ENCODE measurements around the gene CEACAM5. TPM values are rescaled to one million over a fixed set of nuclear protein-coding genes. Genes with fewer than 3 reads are reported as not detected.
"Not testable (repeated sequence)": the region's sequence is repeated elsewhere in the genome, so short reads cannot be mapped to it uniquely, and the experiment has no call there.

The CEACAM5 gene
- total RNA-seq, 2 donors from 2014 or later, result not detected

- no peak overlapping the region for H3K4me3 Mint-ChIP-seq
- no peak overlapping the region for H3K27ac Mint-ChIP-seq
- peaks cover 7% of the 10 kb centered on the region for H3K4me1 Mint-ChIP-seq
- H3K27me3 Mint-ChIP-seq, result peaks cover 34% of the 10 kb centered on the region
- ATAC-seq, result no peak
- peaks cover 5% of the 10 kb centered on the region for H3K36me3 Mint-ChIP-seq (ENCODE audit: low read depth)
- no peaks in the 10 kb centered on the region for H3K9me3 ChIP-seq (ENCODE audit: control insufficient read depth, low read length, poor library complexity, severe bottlenecking)
- DNase-seq, result no peak
These were observed 26.2 kb downstream of the CEACAM5 start for GRCh38 chr19:41734585-41734984.

DNA sequence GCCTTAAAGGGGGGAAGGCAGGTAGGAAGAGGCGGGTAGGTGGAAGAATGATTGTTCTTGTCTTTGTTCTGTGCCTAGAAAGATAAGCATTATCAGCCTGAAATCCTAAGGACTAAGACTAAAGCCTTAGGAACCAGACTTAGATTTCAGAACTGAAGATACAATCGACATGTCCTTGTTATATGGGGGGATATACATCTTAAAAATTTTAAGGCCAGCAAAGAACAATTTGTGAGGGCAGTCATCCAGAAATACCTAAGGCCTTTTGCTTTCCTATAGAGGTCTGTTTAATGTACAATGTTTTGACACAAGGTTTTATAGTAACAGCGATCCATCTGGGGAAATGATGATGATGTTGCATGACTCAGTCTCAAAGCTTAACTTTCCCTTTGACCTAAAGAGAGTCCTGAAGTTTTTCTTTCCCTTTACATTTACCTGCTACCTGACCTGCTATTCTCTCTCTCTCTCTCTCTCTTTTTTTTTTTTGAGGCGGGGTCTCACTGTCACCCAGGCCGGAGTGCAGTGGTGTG is 26.7 kb downstream of the CEACAM5 start:
- peaks cover 5% of the 10 kb centered on the region for H3K36me3 Mint-ChIP-seq (ENCODE audit: low read depth)
- peaks cover 8% of the 10 kb centered on the region for H3K4me1 Mint-ChIP-seq
- peaks cover 34% of the 10 kb centered on the region for H3K27me3 Mint-ChIP-seq
- ATAC-seq (no peak), DNase-seq (no peak)
- no peaks in the 10 kb centered on the region for H3K9me3 ChIP-seq (ENCODE audit: control insufficient read depth, low read length, poor library complexity, severe bottlenecking)
- H3K27ac Mint-ChIP-seq, result no peak overlapping the region
- H3K4me3 Mint-ChIP-seq, result no peak overlapping the region

- H3K36me3 Mint-ChIP-seq (ENCODE audit: low read depth), result no peaks in the 10 kb centered on the region
- H3K9me3 ChIP-seq (ENCODE audit: control insufficient read depth, low read length, poor library complexity, severe bottlenecking), result no peaks in the 10 kb centered on the region
- DNase-seq, result no peak
- peaks cover 36% of the 10 kb centered on the region for H3K27me3 Mint-ChIP-seq
- no peak for ATAC-seq
- H3K4me3 Mint-ChIP-seq, result no peak overlapping the region
- H3K4me1 Mint-ChIP-seq, result peaks cover 5% of the 10 kb centered on the region
- no peak overlapping the region for H3K27ac Mint-ChIP-seq
These were observed 30.9 kb downstream of the CEACAM5 start for GRCh38 chr19:41739361-41739760.

- no peaks in the 10 kb centered on the region for H3K9me3 ChIP-seq (ENCODE audit: control insufficient read depth, low read length, poor library complexity, severe bottlenecking)
- DNase-seq, result no peak
- Mint-ChIP-seq H3K36me3 (ENCODE audit: low read depth) (no peaks in the 10 kb centered on the region), H3K27me3 (peaks cover 39% of the 10 kb centered on the region), H3K4me1 (peaks cover 3% of the 10 kb centered on the region), H3K27ac (no peak overlapping the region), H3K4me3 (no peak overlapping the region)
- ATAC-seq, result no peak
These were observed 32.2 kb downstream of the CEACAM5 start for GRCh38 chr19:41740415-41741243.

DNA sequence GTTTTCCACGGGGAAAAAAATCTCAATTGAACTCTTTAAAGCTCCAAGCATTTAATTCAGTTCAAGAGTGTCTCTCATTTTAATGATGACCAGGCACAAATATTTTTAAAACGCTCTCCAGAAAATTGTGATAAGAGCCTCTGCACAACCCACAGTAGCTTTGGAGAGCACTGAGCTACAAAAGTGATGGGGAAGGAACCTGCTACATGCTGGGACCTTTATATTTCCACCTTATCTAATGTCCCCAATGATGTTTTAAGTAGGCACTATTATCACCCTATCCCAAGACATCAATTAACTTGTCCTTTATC is 32.8 kb downstream of the CEACAM5 start:
- Mint-ChIP-seq H3K27ac (no peak overlapping the region), H3K4me3 (no peak overlapping the region), H3K27me3 (peaks cover 45% of the 10 kb centered on the region), H3K4me1 (peaks cover 5% of the 10 kb centered on the region), H3K36me3 (ENCODE audit: low read depth) (no peaks in the 10 kb centered on the region)
- ATAC-seq (no peak), DNase-seq (no peak)
- no peaks in the 10 kb centered on the region for H3K9me3 ChIP-seq (ENCODE audit: control insufficient read depth, low read length, poor library complexity, severe bottlenecking)

- Mint-ChIP-seq H3K27me3 (peaks cover 62% of the 10 kb centered on the region), H3K4me1 (peaks cover 8% of the 10 kb centered on the region), H3K4me3 (no peak overlapping the region), H3K27ac (no peak overlapping the region), H3K36me3 (ENCODE audit: low read depth) (peaks cover 2% of the 10 kb centered on the region)
- DNase-seq, result no peak
- no peak for ATAC-seq
- H3K9me3 ChIP-seq (ENCODE audit: control insufficient read depth, low read length, poor library complexity, severe bottlenecking), result no peaks in the 10 kb centered on the region
These were observed 36.4 kb downstream of the CEACAM5 start for GRCh38 chr19:41744850-41745249.

DNA sequence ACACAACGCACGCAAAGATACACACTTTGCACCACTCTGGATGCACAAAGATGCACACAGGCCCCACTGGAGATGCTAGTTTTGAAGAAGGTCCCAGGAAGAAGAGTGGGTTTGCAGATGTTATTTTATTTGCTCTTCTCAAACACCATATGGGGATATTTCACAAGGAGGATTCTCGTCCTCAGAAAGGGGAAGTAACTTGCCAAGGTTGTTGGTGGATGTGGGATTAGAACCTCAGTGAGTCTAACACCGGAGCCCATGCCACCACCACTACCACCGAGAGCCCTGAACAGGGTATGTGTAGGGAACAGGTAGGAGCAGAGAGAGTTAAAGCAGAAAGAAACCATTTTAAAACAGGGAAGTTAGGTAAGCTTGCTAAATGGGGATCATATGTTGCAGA is 37.3 kb downstream of the CEACAM5 start:
- DNase-seq (no peak), ATAC-seq (no peak)
- Mint-ChIP-seq H3K4me1 (peaks cover 5% of the 10 kb centered on the region), H3K4me3 (no peak overlapping the region), H3K27ac (no peak overlapping the region), H3K36me3 (ENCODE audit: low read depth) (peaks cover 2% of the 10 kb centered on the region), H3K27me3 (peaks cover 67% of the 10 kb centered on the region)
- no peaks in the 10 kb centered on the region for H3K9me3 ChIP-seq (ENCODE audit: control insufficient read depth, low read length, poor library complexity, severe bottlenecking)

GRCh38 chr19:41746593-41747227 is 38.3 kb downstream of the CEACAM5 start:
- Mint-ChIP-seq H3K4me1 (peaks cover 8% of the 10 kb centered on the region), H3K27me3 (peaks cover 65% of the 10 kb centered on the region), H3K27ac (no peak overlapping the region), H3K4me3 (no peak overlapping the region), H3K36me3 (ENCODE audit: low read depth) (peaks cover 2% of the 10 kb centered on the region)
- ATAC-seq (peak; percentile 86), DNase-seq (peak in 1 of 3 donors; percentile 16)
- H3K9me3 ChIP-seq (ENCODE audit: control insufficient read depth, low read length, poor library complexity, severe bottlenecking), result no peaks in the 10 kb centered on the region

- H3K27me3 Mint-ChIP-seq, result peaks cover 66% of the 10 kb centered on the region
- ATAC-seq (no peak), DNase-seq (no peak)
- peaks cover 2% of the 10 kb centered on the region for H3K36me3 Mint-ChIP-seq (ENCODE audit: low read depth)
- H3K9me3 ChIP-seq (ENCODE audit: control insufficient read depth, low read length, poor library complexity, severe bottlenecking), result no peaks in the 10 kb centered on the region
- H3K4me3 Mint-ChIP-seq, result no peak overlapping the region
- H3K4me1 Mint-ChIP-seq, result peaks cover 9% of the 10 kb centered on the region
- H3K27ac Mint-ChIP-seq, result no peak overlapping the region
These were observed 39.6 kb downstream of the CEACAM5 start for GRCh38 chr19:41748012-41748411.

DNA sequence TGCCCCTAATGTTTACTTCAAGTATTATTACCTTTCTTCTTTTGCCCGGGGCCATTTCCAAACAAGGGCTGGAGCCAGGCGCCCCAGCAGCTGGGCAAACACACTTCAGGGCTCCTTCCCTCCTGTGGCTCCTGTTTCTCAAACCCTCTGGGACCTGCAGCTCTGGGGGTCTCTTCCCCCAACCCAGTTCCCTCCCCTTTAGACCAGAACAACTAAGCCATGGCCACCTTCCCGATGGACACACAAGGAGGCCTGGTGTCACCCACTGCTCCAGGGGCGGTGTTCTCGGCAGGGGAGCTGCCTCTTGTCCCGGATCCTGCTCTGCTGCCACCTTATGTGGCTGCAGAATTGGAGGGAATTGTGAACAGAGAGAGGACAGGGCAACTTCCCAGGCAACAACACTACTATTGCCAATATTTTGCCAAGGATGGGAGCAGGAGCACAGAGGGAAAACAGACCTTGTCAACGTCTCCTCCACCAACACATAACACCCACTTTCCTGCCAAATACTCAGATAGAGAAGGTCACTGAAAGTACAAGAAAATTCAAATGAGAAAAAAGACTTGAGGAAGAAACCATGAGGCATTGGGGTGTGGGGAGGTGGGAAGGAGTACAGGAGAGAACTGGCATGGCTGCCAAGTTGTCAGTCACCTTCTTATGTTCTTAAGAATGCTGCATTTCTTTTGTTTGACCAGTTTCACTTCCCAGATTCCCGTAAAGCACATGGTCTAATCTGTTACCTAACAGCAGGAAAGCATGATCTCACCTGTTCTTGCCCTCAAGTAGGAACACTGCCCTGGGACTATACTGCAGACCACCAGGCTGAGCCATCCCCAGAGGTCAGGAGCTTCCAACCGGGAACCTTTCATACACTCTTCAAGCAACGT is 42.1 kb downstream of the CEACAM5 start:
- DNase-seq; H3K9me3 ChIP-seq (ENCODE audit: control insufficient read depth, low read length, poor library complexity, severe bottlenecking); H3K36me3 Mint-ChIP-seq (ENCODE audit: low read depth); ATAC-seq; H3K27ac Mint-ChIP-seq; H3K4me3 Mint-ChIP-seq: not testable (repeated sequence)
- Mint-ChIP-seq H3K4me1 (peaks cover 17% of the 10 kb centered on the region), H3K27me3 (peaks cover 65% of the 10 kb centered on the region)

- H3K4me3 Mint-ChIP-seq, result no peak overlapping the region
- H3K4me1 Mint-ChIP-seq, result peaks cover 14% of the 10 kb centered on the region
- H3K9me3 ChIP-seq (ENCODE audit: control insufficient read depth, low read length, poor library complexity, severe bottlenecking), result no peaks in the 10 kb centered on the region
- H3K36me3 Mint-ChIP-seq (ENCODE audit: low read depth), result no peaks in the 10 kb centered on the region
- peaks cover 66% of the 10 kb centered on the region for H3K27me3 Mint-ChIP-seq
- H3K27ac Mint-ChIP-seq, result no peak overlapping the region
- ATAC-seq, result peak; percentile 76
- DNase-seq, result peak; percentile 58 to 75 (median 64)
These were observed 44.7 kb downstream of the CEACAM5 start for GRCh38 chr19:41753159-41753558.

DNA sequence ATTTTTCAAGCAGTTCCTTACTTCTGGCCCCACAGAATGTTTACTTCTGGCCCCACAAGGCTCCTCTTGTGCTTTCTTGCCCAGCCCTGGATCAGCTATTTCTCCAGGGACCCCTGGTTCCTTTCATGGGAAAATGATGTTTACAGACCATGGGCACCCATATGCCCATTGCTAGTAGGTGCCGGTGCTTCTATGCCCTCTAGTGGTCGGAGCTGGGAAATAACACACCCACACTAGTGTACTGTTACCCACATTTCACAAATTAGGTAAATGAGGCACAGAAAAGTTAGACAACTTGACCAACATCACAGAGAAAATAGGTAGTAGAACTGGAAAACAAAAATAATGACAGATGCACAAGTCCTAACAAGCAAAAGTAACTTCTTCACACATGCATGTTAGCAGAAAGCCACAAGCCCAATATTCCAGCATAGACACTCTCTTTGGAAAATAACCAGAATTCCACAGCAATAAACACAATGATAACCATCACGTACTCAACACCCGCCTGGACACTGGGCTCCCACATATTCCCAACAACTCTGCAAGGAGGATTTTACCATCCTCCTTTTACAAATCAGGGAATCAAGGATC is 45.6 kb downstream of the CEACAM5 start:
- ATAC-seq (peak; percentile 94), DNase-seq (peak; percentile 26 to 63 (median 38))
- peaks cover 67% of the 10 kb centered on the region for H3K27me3 Mint-ChIP-seq
- no peaks in the 10 kb centered on the region for H3K9me3 ChIP-seq (ENCODE audit: control insufficient read depth, low read length, poor library complexity, severe bottlenecking)
- no peaks in the 10 kb centered on the region for H3K36me3 Mint-ChIP-seq (ENCODE audit: low read depth)
- peak overlapping the region; percentile 61 for H3K27ac Mint-ChIP-seq
- H3K4me1 Mint-ChIP-seq, result peaks cover 14% of the 10 kb centered on the region
- H3K4me3 Mint-ChIP-seq, result no peak overlapping the region

Data from T-helper 17 cell (primary cell).